Lung (tissue), 12 donors: ENCODE results near the gene TPH1. TPM values are rescaled to one million over a fixed set of nuclear protein-coding genes. Genes with fewer than 3 reads are reported as not detected.

Source experiments
- ATAC-seq: fragments of 200-7000 bp; cut with Tn5 transposase; one replicate; pipeline ENCODE4 v1.9.1; 2020; ENCODE audit warnings: moderate number of reproducible peaks; ENCODE audit not compliant: insufficient read depth, low FRiP score
- DNase-seq, 3 donors: peaks; one replicate each; pipeline ENCODE4 v3.0.0-alpha.2; 2013 to 2017
- H3K27ac ChIP-seq, 2 donors: one replicate each; pipeline ENCODE4 v1.5.1; 2013; ENCODE audit warnings: mild to moderate bottlenecking in 2 of 2, moderate library complexity in 2 of 2, control low read depth in 1 of 2, inconsistent platforms in 1 of 2, low read depth in 1 of 2, low read length in 1 of 2
- H3K27me3 ChIP-seq, 3 donors: one replicate each; pipeline ENCODE4 v1.5.1; 2013; ENCODE audit warnings: low read length in 2 of 3; ENCODE audit not compliant: control insufficient read depth in 3 of 3, insufficient read depth in 3 of 3
- H3K36me3 ChIP-seq, 4 donors: one replicate each; pipeline ENCODE4 v1.5.1; 2013; ENCODE audit warnings: low read length in 4 of 4, mild to moderate bottlenecking in 1 of 4, moderate library complexity in 1 of 4; ENCODE audit not compliant: control insufficient read depth in 4 of 4, insufficient read depth in 4 of 4
- H3K4me1 ChIP-seq, 5 donors: one replicate each; pipeline ENCODE4 v1.5.1; 2013; ENCODE audit warnings: low read length in 5 of 5, mild to moderate bottlenecking in 2 of 5, moderate library complexity in 1 of 5; ENCODE audit not compliant: control insufficient read depth in 5 of 5, insufficient read depth in 5 of 5
- H3K4me3 ChIP-seq: one replicate; pipeline ENCODE4 v1.5.1; 2013; ENCODE audit warnings: mild to moderate bottlenecking, control low read depth, moderate library complexity
- H3K9ac ChIP-seq, 2 donors: one replicate each; pipeline ENCODE4 v1.5.1; 2013; ENCODE audit warnings: low read length in 2 of 2, control low read depth in 1 of 2; ENCODE audit not compliant: insufficient read depth in 1 of 2
- H3K9me3 ChIP-seq, 4 donors: one replicate each; pipeline ENCODE4 v1.5.1; 2013; ENCODE audit warnings: low read length in 3 of 4, mild to moderate bottlenecking in 1 of 4, moderate library complexity in 1 of 4; ENCODE audit not compliant: control insufficient read depth in 4 of 4, insufficient read depth in 3 of 4
- WGBS, 2 donors: extraction: QIAGEN DNeasy Blood & Tissue Kit; methylation state at CpG; one replicate each; pipeline ENCODE4 v1.1.7; 2013; 5-methylcytosine and 5-hydroxymethylcytosine counted together
- polyA plus RNA-seq, 2 donors: library from polyadenylated mRNA; stranded (reverse); fragments of 200-250 nt; gene quantifications; one replicate each; pipeline ENCODE4 v1.2.1, GENCODE V29; 2013
- total RNA-seq, 2 donors: library from RNA; depleted of rRNA in 1 of 2; stranded (reverse); fragments of >200 nt in 1 of 2; gene quantifications; one replicate each; pipeline ENCODE4 v1.2.1, GENCODE V29; 2014 to 2021
- TF ChIP-seq, protein P1 (sequence below): IDR thresholded peaks from 2 replicates; pipeline ENCODE4 v1.5.1; 2012; ENCODE audit warnings: mild to moderate bottlenecking; ENCODE audit errors: control extremely low read depth, extremely low read depth
- donor health status: control.
- donor health status: control.
- donor health status: Bipolar disorder and iron deficiency.
- donor health status: healthy.
- donor health status: DM: yes; HTN: yes; CAD: no.

TPH1 gene
- total and polyA plus RNA-seq, 4 donors: 0.13 to 2.8 (median 0.55) TPM

DNA sequence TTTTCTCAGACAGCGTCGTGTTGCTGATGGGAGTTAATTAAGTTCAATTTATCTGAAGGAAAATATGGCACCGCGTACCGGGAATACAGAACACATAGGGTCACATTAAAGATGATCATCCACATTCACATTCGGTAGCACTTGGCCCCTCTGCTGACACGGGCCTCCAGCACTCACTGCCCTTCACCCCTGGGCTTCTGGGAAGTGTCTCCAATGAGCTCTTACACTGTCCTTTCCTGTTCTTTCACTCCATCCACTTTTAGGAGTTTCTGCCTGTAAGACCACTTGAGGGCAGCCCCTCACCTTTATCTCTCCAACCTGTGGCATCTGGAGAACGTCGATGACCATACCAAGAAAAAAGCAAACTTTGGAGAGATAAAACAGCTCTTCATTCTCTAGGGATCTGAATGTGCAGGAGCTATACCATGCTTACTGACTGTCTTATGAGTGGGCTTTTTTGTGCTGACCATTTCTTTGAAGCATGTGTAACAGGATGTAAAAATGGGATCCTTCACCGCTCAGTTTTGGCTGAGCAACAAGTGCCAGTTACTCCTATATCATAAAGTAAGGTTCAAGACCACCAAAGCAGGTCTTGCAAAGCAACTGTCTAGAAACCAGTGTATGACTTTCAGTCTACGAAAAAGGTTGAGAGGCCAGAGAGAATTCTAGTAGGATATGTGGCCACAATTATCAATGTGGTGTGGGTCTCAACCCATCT lies 32.1 kb downstream of the TPH1 start:
- no peaks in the 10 kb centered on the region for H3K36me3 ChIP-seq
- TF ChIP-seq, protein P1, sequence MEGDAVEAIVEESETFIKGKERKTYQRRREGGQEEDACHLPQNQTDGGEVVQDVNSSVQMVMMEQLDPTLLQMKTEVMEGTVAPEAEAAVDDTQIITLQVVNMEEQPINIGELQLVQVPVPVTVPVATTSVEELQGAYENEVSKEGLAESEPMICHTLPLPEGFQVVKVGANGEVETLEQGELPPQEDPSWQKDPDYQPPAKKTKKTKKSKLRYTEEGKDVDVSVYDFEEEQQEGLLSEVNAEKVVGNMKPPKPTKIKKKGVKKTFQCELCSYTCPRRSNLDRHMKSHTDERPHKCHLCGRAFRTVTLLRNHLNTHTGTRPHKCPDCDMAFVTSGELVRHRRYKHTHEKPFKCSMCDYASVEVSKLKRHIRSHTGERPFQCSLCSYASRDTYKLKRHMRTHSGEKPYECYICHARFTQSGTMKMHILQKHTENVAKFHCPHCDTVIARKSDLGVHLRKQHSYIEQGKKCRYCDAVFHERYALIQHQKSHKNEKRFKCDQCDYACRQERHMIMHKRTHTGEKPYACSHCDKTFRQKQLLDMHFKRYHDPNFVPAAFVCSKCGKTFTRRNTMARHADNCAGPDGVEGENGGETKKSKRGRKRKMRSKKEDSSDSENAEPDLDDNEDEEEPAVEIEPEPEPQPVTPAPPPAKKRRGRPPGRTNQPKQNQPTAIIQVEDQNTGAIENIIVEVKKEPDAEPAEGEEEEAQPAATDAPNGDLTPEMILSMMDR: no peak
- H3K9me3 ChIP-seq: no peaks in the 10 kb centered on the region
- peak in 2 of 3 donors; percentile 13 to 17 for DNase-seq
- H3K4me1 ChIP-seq: peaks cover 2 to 11% (median 5%) of the 10 kb centered on the region in 5 donors
- 17 to 18% methylated on average over 11 of the region's 11 CpGs for WGBS, 2 donors
- H3K9ac ChIP-seq: peak overlapping the region in 1 of 2 donors; percentile 24
- H3K4me3 ChIP-seq: peak overlapping the region; percentile 72
- peaks cover 0 to 5% (median 4%) of the 10 kb centered on the region in 3 donors for H3K27me3 ChIP-seq
- peak overlapping the region in 1 of 2 donors; percentile 91 for H3K27ac ChIP-seq
- ATAC-seq: no peak

DNA sequence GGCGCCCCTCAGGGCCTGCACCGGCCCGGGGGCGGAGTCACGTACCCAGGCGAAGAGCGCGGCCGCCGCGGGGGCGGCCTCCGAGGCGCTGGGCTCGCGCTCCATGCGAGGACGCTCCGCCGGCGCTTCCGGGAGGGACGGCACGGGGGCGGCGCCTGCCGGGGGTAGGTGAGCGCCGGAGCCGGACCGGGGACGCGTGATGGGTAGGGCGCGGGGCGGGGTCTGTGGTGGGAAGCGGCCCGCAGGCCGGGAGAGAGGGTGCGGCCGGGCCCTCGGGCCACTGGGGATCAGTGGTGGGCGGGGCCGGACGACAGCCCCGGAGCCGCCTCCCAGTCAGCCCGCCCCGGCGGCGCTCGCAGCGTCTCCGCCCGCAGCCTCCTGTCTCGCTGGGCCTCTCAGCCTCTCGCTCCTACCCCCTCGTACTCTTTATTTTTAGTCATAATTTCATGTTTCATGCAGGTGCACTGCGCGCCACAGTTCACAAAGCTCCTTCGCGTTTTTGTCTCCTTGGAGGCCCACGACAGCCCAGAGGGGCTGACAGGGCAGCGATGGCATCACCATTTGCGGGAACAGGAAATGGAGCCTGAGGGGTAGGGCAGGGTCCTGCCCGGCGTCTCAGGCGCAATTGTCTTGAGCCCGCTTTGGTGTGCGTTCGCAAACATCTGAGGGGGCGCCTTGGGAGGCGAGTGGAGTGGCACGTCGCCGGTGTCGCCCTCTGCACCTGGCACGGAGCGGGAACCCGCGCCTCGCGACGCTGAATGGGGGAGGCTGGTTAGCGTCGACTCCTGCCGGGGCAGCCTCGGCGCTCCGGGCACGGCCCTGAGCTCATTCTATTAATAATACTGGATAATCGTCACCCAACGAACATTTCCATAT lies 32.9 kb downstream of the TPH1 start, which contains the start of gene SERGEF:
TSS of gene SERGEF (minus strand) at position 142 of the 876 bp plus-strand sequence. CDS start at position 105, 37 bp downstream.
- WGBS, 2 donors: 0 to 1% methylated on average over 50 to 93 of the region's 93 CpGs
- H3K4me3 ChIP-seq: peak within 1 kb of the TSS; percentile 72
- peak within 1 kb of the TSS; percentile 74 to 91 for H3K27ac ChIP-seq
- H3K9me3 ChIP-seq: no peaks in the 10 kb centered on the region
- ATAC-seq: peak; percentile 99
- H3K9ac ChIP-seq: peak within 1 kb of the TSS; percentile 43 to 62
- TF ChIP-seq, protein P1: no peak
- H3K4me1 ChIP-seq: peaks cover 2 to 11% (median 5%) of the 10 kb centered on the region in 5 donors
- H3K27me3 ChIP-seq: peaks cover 0 to 5% (median 4%) of the 10 kb centered on the region in 3 donors
- peak; percentile 80 to 88 (median 88) for DNase-seq
- H3K36me3 ChIP-seq: no peaks in the 10 kb centered on the region

DNA sequence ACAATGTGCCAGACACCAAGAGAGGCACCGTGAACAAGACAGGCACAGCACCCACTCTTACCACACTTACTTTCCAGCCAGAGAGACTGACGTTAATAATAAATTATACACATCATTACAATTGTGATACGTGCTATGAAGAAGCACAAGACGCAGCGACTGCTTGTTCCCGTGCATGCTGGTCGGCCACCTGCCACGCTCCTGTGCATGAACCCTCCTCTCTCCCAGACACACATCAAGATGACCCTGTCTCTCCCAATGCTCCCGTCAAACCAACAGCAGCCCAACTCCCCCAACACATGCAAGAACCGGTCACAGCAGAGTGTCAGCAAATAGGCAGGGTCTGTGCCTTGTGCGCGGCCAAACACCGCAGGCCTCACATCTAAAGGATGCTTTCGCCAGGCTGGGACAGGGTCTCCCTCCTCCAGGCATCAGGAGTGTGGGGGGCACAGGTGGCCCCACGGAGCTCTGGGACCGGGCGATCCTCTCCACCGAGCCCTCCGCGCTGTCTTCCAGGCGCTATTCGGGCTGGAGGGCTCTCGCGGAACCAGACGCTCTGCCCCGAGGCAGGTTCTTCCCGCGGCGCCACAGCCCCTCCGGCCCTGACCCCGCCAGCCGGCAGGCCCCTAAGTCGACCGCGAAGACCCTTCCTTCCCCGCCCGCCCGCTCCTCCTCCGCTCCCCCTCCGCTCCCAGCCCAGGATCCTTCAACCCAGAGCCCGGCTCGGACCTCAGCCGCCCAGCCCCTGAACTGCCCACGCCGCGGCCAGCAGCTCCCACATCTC lies 33.8 kb downstream of the TPH1 start:
- H3K27ac ChIP-seq: peak overlapping the region in 1 of 2 donors; percentile 91
- 9 to 15% methylated on average over 46 of the region's 46 CpGs for WGBS, 2 donors
- peak overlapping the region; percentile 72 for H3K4me3 ChIP-seq
- peaks cover 0 to 5% (median 4%) of the 10 kb centered on the region in 3 donors for H3K27me3 ChIP-seq
- no peaks in the 10 kb centered on the region for H3K9me3 ChIP-seq
- H3K36me3 ChIP-seq: no peaks in the 10 kb centered on the region
- ATAC-seq: no peak
- TF ChIP-seq, protein P1: no peak
- peak overlapping the region in 1 of 2 donors; percentile 43 for H3K9ac ChIP-seq
- DNase-seq: peak; percentile 20 to 40 (median 24)
- H3K4me1 ChIP-seq: peaks cover 2 to 11% (median 5%) of the 10 kb centered on the region in 5 donors
